Activated naive CD4-positive, alpha-beta T cell treated with anti-CD3 and anti-CD28 coated beads for 36 hours (primary cell): ENCODE results near the gene SPATA6L. TPM values are rescaled to one million over a fixed set of nuclear protein-coding genes. Genes with fewer than 3 reads are reported as not detected.
A peak's percentile ranks its signal among the peaks of the same experiment; 100 is the strongest.
"Not testable (repeated sequence)": the region's sequence is repeated elsewhere in the genome, so short reads cannot be mapped to it uniquely, and the experiment has no call there.

Source experiments
- CTCF ChIA-PET: fragments of 350-600 bp; sonication (Branson Sonifier 250); formaldehyde crosslinking; loops from one replicate; lab custom pipeline; 2021; ENCODE audit warnings: antibody characterized with exemption; lab: Charles Lee
- DNase-seq: peaks from one replicate; pipeline ENCODE4 v3.0.0-alpha.2; 2020
- H3K27ac Mint-ChIP-seq: one replicate; pipeline ENCODE4 v1.8.0; 2021; ENCODE audit warnings: mild to moderate bottlenecking, mixed read lengths
- H3K27me3 Mint-ChIP-seq: one replicate; pipeline ENCODE4 v1.8.0; 2021; ENCODE audit warnings: low read depth, mixed read lengths
- H3K36me3 Mint-ChIP-seq: one replicate; pipeline ENCODE4 v1.8.0; 2021; ENCODE audit warnings: low read depth, mixed read lengths
- H3K4me1 Mint-ChIP-seq: one replicate; pipeline ENCODE4 v1.8.0; 2021; ENCODE audit warnings: low read depth, mixed read lengths
- H3K4me3 Mint-ChIP-seq: one replicate; pipeline ENCODE4 v1.8.0; 2021; ENCODE audit warnings: mild to moderate bottlenecking, moderate library complexity, mixed read lengths
- H3K9me3 Mint-ChIP-seq: one replicate; pipeline ENCODE4 v1.8.0; 2021; ENCODE audit warnings: mixed read lengths
- intact Hi-C: fragments of 100-400 bp; cut with micrococcal nuclease; formaldehyde crosslinking; loops from one replicate; pipeline ENCODE4 v1.15.1; 2023
- total RNA-seq, 2 experiments: library from RNA; stranded (reverse); gene quantifications; one replicate each; pipeline ENCODE4 v1.2.3, GENCODE V29; 2021

Gene SPATA6L
- total RNA-seq, 2 experiments from 2014 or later = 0.91 to 1.4 TPM

DNA sequence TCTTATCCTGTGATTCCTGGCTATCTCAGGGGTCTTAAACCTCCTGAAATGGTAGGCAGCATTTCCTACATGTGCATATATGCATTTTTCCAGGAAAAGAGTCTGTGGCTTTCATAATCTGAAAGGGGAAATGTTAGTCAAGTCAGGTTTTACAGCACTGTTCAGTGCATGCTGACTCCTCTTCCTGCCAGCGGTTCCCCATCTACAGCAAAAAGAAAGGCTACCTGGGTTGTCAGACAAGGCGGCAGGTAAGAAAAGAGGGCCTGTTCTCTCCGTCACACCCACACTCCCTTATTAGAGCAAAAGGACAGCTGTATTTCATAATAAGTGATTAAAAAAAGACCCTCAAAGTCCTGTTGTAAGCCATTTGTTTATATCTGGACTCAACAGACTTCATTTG, 4.3 kb upstream of the SPATA6L start:
- CTCF ChIA-PET = no interaction called here
- peak; percentile 26 for DNase-seq
- no peaks in the 10 kb centered on the region for H3K9me3 Mint-ChIP-seq
- no peaks in the 10 kb centered on the region for H3K27me3 Mint-ChIP-seq
- intact Hi-C loops = loop anchor here (10.0 kb wide), 2 partner anchors 914 to 1094 kb away; no protein-coding TSS in a partner anchor
- no peaks in the 10 kb centered on the region for H3K36me3 Mint-ChIP-seq
- H3K27ac Mint-ChIP-seq = peak overlapping the region; percentile 90
- peaks cover 54% of the 10 kb centered on the region for H3K4me1 Mint-ChIP-seq
- peak overlapping the region; percentile 36 for H3K4me3 Mint-ChIP-seq

DNA sequence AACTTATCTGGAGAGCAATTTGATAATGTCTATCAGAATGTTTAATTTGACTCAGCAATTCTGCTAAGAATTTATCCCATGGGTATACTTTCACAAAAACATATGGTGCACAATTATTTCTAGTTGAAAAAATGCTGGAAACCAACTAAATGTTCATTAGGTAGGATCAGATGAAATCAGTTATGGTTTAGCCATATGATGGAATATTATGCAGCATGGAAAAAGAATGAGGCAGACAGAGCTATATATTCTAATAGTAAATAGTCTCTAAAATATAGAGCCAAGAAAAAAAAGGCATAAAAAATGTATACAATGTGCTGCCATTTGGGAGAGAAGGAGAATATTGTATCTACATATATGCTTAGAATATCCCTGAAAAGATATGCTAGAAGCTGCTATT, 3.6 kb upstream of the SPATA6L start:
- Mint-ChIP-seq H3K4me1 (peaks cover 59% of the 10 kb centered on the region), H3K4me3 (no peak overlapping the region), H3K9me3 (no peaks in the 10 kb centered on the region), H3K27me3 (no peaks in the 10 kb centered on the region), H3K27ac (no peak overlapping the region), H3K36me3 (no peaks in the 10 kb centered on the region)
- DNase-seq = no peak
- CTCF ChIA-PET = no interaction called here
- intact Hi-C loops = loop anchor here (2.0 to 10.0 kb wide), 8 partner anchors 162 to 1745 kb away; partner anchors contain the start of genes JAK2 and UHRF2

DNA sequence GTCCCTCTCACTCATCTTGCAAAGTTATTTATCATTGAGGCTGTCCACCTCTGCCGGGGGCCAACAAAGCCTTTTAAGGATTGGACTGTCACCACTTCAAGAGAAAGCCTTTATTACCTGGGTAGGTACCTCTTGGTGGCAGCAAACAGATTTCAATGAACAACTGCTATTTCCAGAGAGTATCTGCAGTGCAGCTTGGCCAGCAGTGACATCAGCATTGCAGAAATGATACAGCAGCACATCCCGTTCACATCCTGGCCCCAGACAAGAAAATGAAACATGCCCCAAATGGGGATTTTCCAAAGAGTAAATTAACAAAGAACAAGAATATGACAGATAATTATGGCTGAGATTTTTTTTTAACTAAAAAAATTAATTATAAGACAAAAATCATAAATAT, 2.3 kb upstream of the SPATA6L start:
- no peaks in the 10 kb centered on the region for H3K36me3 Mint-ChIP-seq
- CTCF ChIA-PET = interaction anchor here (1.4 kb wide), 1 partner anchor 72 kb away, joined by 3 read pairs; the partner anchor contains the start of gene AK3
- H3K9me3 Mint-ChIP-seq = no peaks in the 10 kb centered on the region
- no peaks in the 10 kb centered on the region for H3K27me3 Mint-ChIP-seq
- DNase-seq = peak; percentile 65
- no peak overlapping the region for H3K4me3 Mint-ChIP-seq
- intact Hi-C loops = loop anchor here (1.0 to 10.0 kb wide), 7 partner anchors 78 to 1746 kb away; partner anchors contain the start of genes JAK2 and UHRF2
- H3K27ac Mint-ChIP-seq = peak overlapping the region; percentile 42
- peaks cover 69% of the 10 kb centered on the region for H3K4me1 Mint-ChIP-seq

DNA sequence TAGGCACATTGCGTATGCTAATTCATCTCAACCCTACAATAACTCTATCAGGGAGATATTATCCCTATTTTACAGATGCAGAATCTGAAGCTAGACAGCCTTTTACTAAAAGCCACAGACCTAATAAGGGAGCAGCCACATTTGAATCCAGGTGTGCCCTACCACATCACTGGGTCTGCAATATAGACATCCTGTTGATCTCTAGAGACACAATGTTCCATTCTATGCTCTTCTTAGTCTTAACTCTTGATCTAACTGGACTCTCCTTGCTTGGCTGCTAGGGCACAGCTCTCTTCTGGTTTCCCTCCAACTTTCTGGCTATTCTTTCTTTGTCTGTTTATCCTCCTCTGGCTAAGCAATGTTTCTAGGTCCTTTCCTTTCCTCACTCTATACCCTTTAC, 1.4 kb upstream of the SPATA6L start:
- H3K4me1 Mint-ChIP-seq = peaks cover 76% of the 10 kb centered on the region
- CTCF ChIA-PET = interaction anchor here (1.4 kb wide), 1 partner anchor 73 kb away, joined by 3 read pairs; the partner anchor contains the start of gene AK3
- H3K9me3 Mint-ChIP-seq = no peaks in the 10 kb centered on the region
- H3K27ac Mint-ChIP-seq = no peak overlapping the region
- no peak for DNase-seq
- no peak overlapping the region for H3K4me3 Mint-ChIP-seq
- intact Hi-C loops = loop anchor here (1.0 to 10.0 kb wide), 8 partner anchors 79 to 1747 kb away; partner anchors contain the start of genes JAK2 and UHRF2
- H3K27me3 Mint-ChIP-seq = no peaks in the 10 kb centered on the region
- peaks cover 3% of the 10 kb centered on the region for H3K36me3 Mint-ChIP-seq

DNA sequence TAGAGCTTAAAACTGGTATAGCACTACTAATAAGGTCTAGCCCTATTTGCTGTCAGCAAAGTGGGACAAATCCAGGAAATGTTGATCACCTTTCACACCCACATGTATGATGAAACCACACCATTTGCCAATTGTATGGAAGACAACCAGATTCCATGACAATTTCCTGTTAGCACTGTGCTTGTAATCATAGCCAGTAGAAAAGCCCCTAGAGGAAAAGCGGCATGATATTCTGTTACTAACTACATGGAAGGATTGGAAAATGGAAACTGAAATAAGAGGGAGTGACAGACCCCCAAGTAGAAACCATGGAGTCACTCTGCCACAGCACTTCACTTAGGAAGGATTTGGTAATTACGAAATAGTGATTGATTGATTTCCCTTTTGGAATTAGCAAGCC, 923 bp downstream of the SPATA6L start:
- DNase-seq = no peak
- H3K27ac Mint-ChIP-seq = no peak overlapping the region
- peaks cover 73% of the 10 kb centered on the region for H3K4me1 Mint-ChIP-seq
- no peaks in the 10 kb centered on the region for H3K9me3 Mint-ChIP-seq
- CTCF ChIA-PET = interaction anchor here (0.6 to 1.1 kb wide), 3 partner anchors 10 to 21 kb away, joined by 3 read pairs; no protein-coding TSS in a partner anchor
- peak overlapping the region; percentile 71 for H3K4me3 Mint-ChIP-seq
- peaks cover 3% of the 10 kb centered on the region for H3K36me3 Mint-ChIP-seq
- no peaks in the 10 kb centered on the region for H3K27me3 Mint-ChIP-seq
- intact Hi-C loops = loop anchor here (5.0 to 10.0 kb wide), 5 partner anchors 167 to 1749 kb away; partner anchors contain the start of gene UHRF2

DNA sequence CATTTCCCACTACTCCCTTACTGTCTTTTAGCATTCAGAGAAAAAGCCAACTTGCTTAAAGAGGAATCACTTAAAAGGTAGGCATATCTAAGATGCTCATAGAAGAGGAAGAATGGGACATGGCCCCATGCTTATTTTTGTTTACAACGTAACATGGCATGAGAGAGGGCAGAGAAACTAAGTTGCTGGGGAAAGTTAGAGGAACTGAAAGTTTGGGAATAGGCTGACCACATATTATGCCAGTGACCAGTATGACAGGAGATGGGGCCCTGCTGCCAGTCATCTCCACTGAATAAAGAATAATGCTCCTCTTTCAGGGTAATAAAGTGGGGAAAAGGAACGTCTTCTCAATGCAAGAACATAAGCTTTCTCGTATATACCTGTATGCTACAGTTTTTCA, 2.3 kb downstream of the SPATA6L start:
- Mint-ChIP-seq H3K27me3 (no peaks in the 10 kb centered on the region), H3K4me3 (peak overlapping the region; percentile 10), H3K9me3 (no peaks in the 10 kb centered on the region), H3K36me3 (peaks cover 3% of the 10 kb centered on the region), H3K27ac (no peak overlapping the region), H3K4me1 (peaks cover 64% of the 10 kb centered on the region)
- intact Hi-C loops = loop anchor here (5.0 to 10.0 kb wide), 6 partner anchors 273 to 1751 kb away; partner anchors contain the start of genes PLGRKT and UHRF2
- CTCF ChIA-PET = interaction anchor here (1.1 to 1.6 kb wide), 4 partner anchors 10 to 81 kb away, joined by 3 to 5 read pairs (median 4); partner anchors contain the start of gene AK3
- DNase-seq = no peak

DNA sequence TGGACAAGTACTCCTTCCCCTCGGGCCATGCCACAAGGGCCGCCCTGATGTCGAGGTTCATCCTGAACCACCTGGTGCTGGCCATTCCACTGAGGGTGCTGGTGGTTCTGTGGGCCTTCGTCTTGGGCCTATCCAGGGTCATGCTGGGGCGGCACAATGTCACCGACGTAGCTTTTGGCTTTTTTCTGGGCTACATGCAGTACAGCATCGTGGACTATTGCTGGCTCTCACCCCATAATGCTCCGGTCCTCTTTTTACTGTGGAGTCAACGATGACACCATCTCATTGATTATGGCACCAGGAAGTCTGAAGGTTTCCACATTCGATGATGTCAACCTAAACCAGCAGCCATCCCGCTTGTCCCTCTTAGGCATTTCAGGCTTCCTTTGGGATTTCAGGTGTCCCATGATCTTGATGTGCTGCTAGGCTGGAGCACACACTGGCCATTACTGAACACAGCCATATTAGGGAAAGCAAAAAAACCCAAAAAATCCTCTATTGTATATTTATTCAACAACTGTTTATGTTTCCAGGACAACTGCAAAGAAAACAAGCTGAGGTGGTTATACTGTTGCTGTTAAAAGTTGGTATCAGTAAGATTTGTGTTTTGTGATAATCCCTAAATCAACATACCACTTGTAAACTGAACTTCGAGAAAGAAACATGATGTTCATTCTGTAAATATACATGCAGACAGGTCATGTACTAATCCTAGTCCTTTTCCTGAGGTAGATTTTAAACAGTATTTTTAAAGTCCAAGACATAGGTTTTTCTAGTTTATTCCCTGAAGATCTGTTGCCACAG, 3.1 kb downstream of the SPATA6L start:
- H3K4me1 Mint-ChIP-seq = peaks cover 58% of the 10 kb centered on the region
- no peak for DNase-seq
- H3K27me3 Mint-ChIP-seq = no peaks in the 10 kb centered on the region
- peaks cover 3% of the 10 kb centered on the region for H3K36me3 Mint-ChIP-seq
- H3K4me3 Mint-ChIP-seq = peak overlapping the region; percentile 87
- H3K27ac Mint-ChIP-seq = peak overlapping the region; percentile 71
- intact Hi-C loops = loop anchor here (1.0 to 10.0 kb wide), 8 partner anchors 16 to 1752 kb away; partner anchors contain the start of genes AK3, CDC37L1, PLGRKT and UHRF2
- no peaks in the 10 kb centered on the region for H3K9me3 Mint-ChIP-seq
- CTCF ChIA-PET = interaction anchor here (1.3 to 1.6 kb wide), 3 partner anchors 11 to 81 kb away, joined by 3 to 5 read pairs (median 4); partner anchors contain the start of gene AK3

DNA sequence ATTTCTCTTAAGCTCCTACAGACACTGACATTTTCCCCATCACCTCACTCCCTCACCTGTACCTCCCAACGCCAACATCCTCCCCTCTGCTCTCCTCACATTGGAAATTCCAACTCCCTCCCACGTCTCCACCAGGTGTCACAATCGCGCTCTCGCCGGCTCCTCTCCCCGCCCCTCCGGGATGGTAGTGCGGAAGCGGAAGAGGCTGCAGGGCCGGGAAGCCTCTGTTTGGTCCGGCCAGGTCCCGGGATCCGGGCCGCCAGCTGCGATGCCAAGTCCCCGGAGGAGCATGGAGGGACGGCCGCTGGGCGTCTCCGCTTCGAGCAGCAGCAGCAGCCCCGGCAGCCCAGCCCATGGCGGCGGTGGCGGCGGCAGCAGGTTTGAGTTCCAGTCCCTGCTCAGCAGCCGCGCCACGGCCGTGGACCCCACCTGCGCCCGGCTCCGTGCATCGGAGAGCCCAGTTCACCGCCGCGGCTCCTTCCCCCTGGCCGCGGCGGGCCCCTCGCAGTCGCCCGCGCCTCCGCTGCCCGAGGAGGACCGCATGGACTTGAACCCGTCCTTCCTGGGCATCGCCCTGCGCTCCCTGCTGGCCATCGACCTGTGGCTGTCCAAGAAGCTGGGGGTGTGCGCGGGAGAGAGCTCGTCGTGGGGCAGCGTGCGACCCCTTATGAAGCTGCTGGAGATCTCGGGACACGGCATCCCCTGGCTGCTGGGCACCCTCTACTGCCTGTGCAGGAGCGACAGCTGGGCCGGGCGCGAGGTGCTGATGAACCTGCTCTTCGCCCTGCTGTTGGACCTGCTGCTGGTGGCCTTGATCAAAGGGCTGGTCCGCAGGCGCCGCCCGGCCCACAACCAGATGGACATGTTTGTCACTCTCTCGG, 3.9 kb downstream of the SPATA6L start, which contains the start of gene PLPP6:
Gene PLPP6, plus strand, starts transcription at position 187 of the 881 bp plus-strand sequence. Its CDS starts 82 bp downstream, at position 269.
- H3K4me3 Mint-ChIP-seq = peak within 1 kb of the TSS; percentile 87
- intact Hi-C loops = loop anchor here (1.0 to 10.0 kb wide), 8 partner anchors 17 to 1752 kb away; partner anchors contain the start of genes AK3, CDC37L1, PLGRKT and UHRF2
- H3K27ac Mint-ChIP-seq = peak within 1 kb of the TSS; percentile 77
- CTCF ChIA-PET = interaction anchor here (0.9 to 1.4 kb wide), 4 partner anchors 12 to 296 kb away, joined by 3 to 4 read pairs (median 3); no protein-coding TSS in a partner anchor
- no peaks in the 10 kb centered on the region for H3K9me3 Mint-ChIP-seq
- DNase-seq = peak; percentile 91
- no peaks in the 10 kb centered on the region for H3K27me3 Mint-ChIP-seq
- peaks cover 3% of the 10 kb centered on the region for H3K36me3 Mint-ChIP-seq
- H3K4me1 Mint-ChIP-seq = peaks cover 52% of the 10 kb centered on the region

DNA sequence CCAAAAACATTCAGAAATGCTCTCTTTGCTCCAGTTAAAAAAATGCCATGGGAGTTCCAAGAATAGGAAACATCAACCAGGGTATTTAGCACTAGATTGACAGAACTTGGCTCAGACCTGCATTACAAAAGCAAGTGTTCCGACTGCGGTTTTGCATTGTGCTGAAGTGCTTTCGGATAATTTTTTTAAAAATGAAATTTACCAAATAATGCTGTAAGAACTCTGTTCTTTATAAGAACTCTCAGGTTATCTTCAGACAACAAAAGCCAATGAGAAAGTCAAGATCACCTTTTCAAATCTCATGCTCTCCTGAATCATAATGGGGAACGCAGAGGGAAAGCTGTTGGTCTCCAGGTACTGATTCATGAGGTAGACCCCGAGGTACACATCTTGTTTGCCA, 4.7 kb downstream of the SPATA6L start:
- Mint-ChIP-seq H3K4me3 (peak overlapping the region; percentile 87), H3K27ac (peak overlapping the region; percentile 77), H3K4me1 (peaks cover 46% of the 10 kb centered on the region), H3K27me3 (no peaks in the 10 kb centered on the region), H3K9me3 (no peaks in the 10 kb centered on the region), H3K36me3 (peaks cover 3% of the 10 kb centered on the region)
- DNase-seq = no peak
- CTCF ChIA-PET = interaction anchor here (0.9 to 1.4 kb wide), 3 partner anchors 41 to 296 kb away, joined by 3 read pairs; no protein-coding TSS in a partner anchor
- intact Hi-C loops = loop anchor here (1.0 to 10.0 kb wide), 8 partner anchors 18 to 1753 kb away; partner anchors contain the start of genes AK3, CDC37L1, PLGRKT and UHRF2

DNA sequence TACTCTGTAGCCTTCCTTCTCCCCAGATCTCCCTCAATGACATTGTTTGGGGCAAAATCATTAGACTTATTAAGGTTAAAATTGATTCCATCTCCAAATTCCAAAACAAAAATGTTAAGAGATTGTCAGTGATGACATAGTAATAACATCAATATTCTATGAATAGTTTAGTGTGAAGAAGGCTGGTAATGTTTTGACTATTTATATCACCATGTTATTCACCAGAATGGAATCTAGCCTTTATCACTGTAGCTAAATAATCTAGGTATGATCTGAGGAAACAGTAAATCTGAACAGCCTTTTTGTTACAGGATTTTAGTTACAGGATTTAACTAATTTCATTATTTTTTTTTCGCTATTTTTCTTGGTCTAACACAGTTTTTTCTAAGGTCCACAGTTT, 5.1 kb downstream of the SPATA6L start:
- Mint-ChIP-seq H3K36me3 (peaks cover 3% of the 10 kb centered on the region), H3K27me3 (no peaks in the 10 kb centered on the region), H3K4me3 (peak overlapping the region; percentile 87), H3K27ac (no peak overlapping the region), H3K9me3 (no peaks in the 10 kb centered on the region), H3K4me1 (peaks cover 41% of the 10 kb centered on the region)
- intact Hi-C loops = loop anchor here (5.0 to 10.0 kb wide), 6 partner anchors 276 to 1754 kb away; partner anchors contain the start of genes PLGRKT and UHRF2
- CTCF ChIA-PET = interaction anchor here (1.0 kb wide), 1 partner anchor 295 kb away, joined by 3 read pairs; no protein-coding TSS in a partner anchor
- DNase-seq = no peak

DNA sequence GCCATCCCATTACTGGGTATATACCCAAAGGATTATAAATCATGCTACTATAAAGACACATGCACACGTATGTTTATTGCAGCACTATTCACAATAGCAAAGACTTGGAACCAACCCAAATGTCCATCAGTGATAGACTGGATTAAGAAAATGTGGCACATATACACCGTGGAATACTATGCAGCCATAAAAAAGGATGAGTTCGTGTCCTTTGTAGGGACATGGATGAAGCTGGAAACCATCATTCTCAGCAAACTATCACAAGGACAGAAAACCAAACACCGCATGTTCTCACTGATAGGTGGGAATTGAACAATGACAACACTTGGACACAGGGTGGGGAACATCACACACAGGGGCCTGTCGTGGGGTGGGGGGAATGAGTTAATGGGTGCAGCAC, 5.6 kb downstream of the SPATA6L start:
- peaks cover 36% of the 10 kb centered on the region for H3K4me1 Mint-ChIP-seq
- CTCF ChIA-PET, H3K36me3 Mint-ChIP-seq, H3K27me3 Mint-ChIP-seq, H3K9me3 Mint-ChIP-seq, DNase-seq, H3K4me3 Mint-ChIP-seq, H3K27ac Mint-ChIP-seq: not testable (repeated sequence)
- intact Hi-C loops = loop anchor here (5.0 to 10.0 kb wide), 6 partner anchors 277 to 1754 kb away; partner anchors contain the start of genes PLGRKT and UHRF2
